Suprapubic skin (tissue), 3 donors: ENCODE data around the gene CCDC182.

Source experiments
- CTCF ChIP-seq, 2 donors: fragments of 200-600 bp in 1 of 2; fragments of 450-650 bp in 1 of 2; sonication (generic) in 1 of 2; IDR thresholded peaks; one replicate each; pipeline ENCODE4 v1.5.1; 2016 to 2019; ENCODE audit warnings: antibody characterized with exemption in 2 of 2, mild to moderate bottlenecking in 1 of 2, moderate library complexity in 1 of 2
- EP300 ChIP-seq: sonication (generic); formaldehyde crosslinking; IDR thresholded peaks from one replicate; pipeline ENCODE4 v1.6.1; 2017; ENCODE audit warnings: antibody characterized with exemption
- POLR2A ChIP-seq, 2 donors: fragments of 450-650 bp; IDR thresholded peaks; one replicate each; pipeline ENCODE4 v1.6.1; 2017; ENCODE audit warnings: antibody characterized with exemption in 2 of 2, mild to moderate bottlenecking in 2 of 2, moderate library complexity in 2 of 2

GRCh38 chr17:57779706-57780105 lies 34.6 kb upstream of the CCDC182 start:
- TF ChIP-seq POLR2A (IDR thresholded peaks at IDR 0.05) (no peak), CTCF (IDR thresholded peaks at IDR 0.05) (no peak), EP300 (no peak)
